Erythroblast (primary cell): ENCODE data around the gene TBKBP1.

Experiments used
- GATA1 ChIP-seq: IDR thresholded peaks from 2 replicates; pipeline ENCODE4 v1.6.1; 2011; ENCODE audit warnings: low read depth, mild to moderate bottlenecking, control low read depth, low read length, moderate library complexity
- POLR2A ChIP-seq: IDR thresholded peaks from 2 replicates; pipeline ENCODE4 v1.6.1; 2011; ENCODE audit warnings: mild to moderate bottlenecking, low read length

DNA sequence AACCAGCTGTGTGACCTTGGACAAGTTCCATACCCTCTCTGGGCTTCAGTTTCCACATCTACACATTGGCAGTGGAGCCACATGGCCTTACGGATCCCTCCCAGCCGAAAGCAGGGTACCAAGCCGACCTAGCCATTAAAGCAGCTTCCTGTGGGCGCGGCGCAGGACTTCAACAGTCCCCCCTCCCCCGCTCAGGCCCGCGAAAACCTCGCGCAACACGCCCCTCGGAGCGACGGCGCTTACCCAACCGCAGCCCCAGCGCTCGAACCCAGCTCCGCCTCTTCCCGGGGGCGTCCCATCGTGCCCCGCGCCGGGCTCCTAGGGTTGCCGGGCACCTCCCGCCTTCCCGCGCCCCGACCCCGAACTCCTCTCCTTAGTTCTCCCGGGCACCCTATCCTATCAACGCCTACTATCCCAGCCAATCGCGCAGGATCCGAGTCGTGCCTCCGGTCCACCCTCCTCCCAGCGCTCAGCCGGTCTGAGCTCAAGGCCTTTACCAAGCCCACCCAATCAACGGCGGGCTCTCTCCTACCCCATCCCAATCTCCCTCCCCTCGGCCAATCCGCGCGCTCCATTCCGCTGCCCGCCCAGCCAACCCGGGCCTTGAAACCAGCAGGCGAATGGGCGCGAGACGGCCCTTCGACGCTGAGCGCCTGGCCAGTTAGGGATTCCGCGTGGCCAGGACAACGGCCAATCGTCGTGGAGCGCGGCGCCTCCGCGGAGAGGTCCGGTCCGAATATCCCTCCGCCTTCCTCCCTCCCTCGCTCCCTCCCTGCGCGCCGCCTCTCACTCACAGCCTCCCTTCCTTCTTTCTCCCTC, 44.6 kb upstream of the TBKBP1 start, which contains the start of gene KPNB1:
- TF ChIP-seq POLR2A (peak; percentile 80), GATA1 (no peak)
